Fibroblast of pulmonary artery (primary cell): Measurements from ENCODE around the gene CTTNBP2NL.
"Not testable (repeated sequence)": the region's sequence is repeated elsewhere in the genome, so short reads cannot be mapped to it uniquely, and the experiment has no call there.

Experiments
- DNase-seq: peaks from one replicate; pipeline ENCODE4 v3.0.0-alpha.2; 2010; ENCODE audit warnings: low read depth
- H3K4me3 ChIP-seq: replicated peaks from 2 replicates; pipeline ENCODE4 v1.5.1; 2011; ENCODE audit warnings: low read depth, mild to moderate bottlenecking, control low read depth, low read length, moderate library complexity
- TF ChIP-seq, protein P1 (sequence below): IDR thresholded peaks from 2 replicates; pipeline ENCODE4 v1.5.1; 2011; ENCODE audit warnings: mild to moderate bottlenecking, control low read depth, low read length, inconsistent platforms; ENCODE audit errors: missing control alignments

Gene CTTNBP2NL

DNA sequence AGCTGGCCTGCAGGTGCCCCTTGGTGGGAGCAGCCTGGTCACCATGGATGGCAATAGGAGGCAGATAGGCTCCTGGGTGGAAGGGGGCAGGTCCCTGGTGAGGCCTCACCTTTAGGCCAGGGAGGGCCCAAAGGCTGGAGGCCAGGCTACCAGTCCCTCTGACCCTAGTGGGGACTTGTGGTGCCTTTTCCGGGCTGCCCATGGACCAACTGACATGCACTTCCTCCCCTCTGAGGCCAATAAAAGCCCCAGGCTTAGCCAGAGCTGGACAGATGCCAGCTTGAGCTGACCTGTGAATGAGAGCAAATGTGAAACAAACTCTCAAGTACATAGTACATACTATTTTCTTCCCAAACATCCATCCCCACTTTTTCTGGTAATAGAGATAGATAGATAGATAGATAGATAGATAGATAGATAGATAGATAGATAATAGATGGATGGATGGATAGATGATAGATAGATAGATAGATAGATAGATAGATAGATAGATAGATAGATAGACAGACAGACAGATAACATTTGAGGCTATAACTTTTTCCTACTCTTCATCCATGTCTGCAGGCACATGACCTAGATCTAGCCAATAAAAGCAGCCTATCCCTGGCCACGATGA, 9.2 kb upstream of the CTTNBP2NL start:
- TF ChIP-seq, protein P1, sequence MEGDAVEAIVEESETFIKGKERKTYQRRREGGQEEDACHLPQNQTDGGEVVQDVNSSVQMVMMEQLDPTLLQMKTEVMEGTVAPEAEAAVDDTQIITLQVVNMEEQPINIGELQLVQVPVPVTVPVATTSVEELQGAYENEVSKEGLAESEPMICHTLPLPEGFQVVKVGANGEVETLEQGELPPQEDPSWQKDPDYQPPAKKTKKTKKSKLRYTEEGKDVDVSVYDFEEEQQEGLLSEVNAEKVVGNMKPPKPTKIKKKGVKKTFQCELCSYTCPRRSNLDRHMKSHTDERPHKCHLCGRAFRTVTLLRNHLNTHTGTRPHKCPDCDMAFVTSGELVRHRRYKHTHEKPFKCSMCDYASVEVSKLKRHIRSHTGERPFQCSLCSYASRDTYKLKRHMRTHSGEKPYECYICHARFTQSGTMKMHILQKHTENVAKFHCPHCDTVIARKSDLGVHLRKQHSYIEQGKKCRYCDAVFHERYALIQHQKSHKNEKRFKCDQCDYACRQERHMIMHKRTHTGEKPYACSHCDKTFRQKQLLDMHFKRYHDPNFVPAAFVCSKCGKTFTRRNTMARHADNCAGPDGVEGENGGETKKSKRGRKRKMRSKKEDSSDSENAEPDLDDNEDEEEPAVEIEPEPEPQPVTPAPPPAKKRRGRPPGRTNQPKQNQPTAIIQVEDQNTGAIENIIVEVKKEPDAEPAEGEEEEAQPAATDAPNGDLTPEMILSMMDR = no peak
- DNase-seq = no peak

GRCh38 chr1:112387807-112388206, 8.2 kb upstream of the CTTNBP2NL start:
- no peak for DNase-seq
- TF ChIP-seq, protein P1 = no peak
- H3K4me3 ChIP-seq = no peak overlapping the region

More for the DNA sequence above, 9.2 kb upstream of the CTTNBP2NL start:
- H3K4me3 ChIP-seq = no peak overlapping the region

DNA sequence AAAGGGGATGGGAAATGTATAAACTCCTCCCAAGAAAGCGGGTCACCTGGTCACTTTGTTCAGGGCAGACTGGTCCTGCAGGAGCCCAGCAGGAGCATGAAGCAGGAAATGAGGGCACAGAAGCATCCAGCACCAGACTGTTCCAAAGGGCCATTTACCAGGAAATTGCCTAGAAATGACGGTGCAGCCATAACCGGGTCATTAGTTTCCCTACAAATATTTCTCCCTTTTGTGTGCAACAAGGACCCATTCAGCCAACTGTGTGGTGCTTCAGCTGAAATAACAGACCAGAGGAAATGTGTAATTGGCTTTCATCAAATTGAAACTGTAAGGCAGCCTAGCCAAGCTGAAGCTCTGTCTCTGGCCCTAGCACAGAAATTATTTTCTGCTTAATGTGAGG, 7.6 kb upstream of the CTTNBP2NL start:
- peak; percentile 53 for DNase-seq
- TF ChIP-seq, protein P1 = no peak
- H3K4me3 ChIP-seq = no peak overlapping the region

GRCh38 chr1:112389689-112390088, 6.3 kb upstream of the CTTNBP2NL start:
- DNase-seq = no peak
- TF ChIP-seq, protein P1 = no peak

DNA sequence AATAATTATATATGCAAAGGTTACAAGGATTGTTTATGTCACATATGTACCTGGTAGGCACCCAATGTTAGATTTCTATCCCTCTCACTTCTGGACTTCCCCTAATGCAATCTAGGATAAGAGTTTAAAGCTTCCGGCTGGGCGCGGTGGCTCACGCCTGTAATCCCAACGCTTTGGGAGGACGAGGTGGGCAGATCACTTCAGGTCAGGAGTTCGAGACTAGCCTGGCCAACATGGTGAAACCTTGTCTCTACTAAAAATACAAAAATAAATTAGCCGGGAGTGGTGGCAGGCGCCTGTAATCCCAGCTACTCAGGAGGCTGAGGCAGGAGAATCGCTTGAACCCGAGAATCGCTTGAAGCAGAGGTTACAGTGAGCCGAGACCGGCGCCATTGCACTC, 5.7 kb upstream of the CTTNBP2NL start:
- not testable (repeated sequence) for H3K4me3 ChIP-seq, DNase-seq

More at GRCh38 chr1:112389689-112390088, 6.3 kb upstream of the CTTNBP2NL start:
- H3K4me3 ChIP-seq = no peak overlapping the region

DNA sequence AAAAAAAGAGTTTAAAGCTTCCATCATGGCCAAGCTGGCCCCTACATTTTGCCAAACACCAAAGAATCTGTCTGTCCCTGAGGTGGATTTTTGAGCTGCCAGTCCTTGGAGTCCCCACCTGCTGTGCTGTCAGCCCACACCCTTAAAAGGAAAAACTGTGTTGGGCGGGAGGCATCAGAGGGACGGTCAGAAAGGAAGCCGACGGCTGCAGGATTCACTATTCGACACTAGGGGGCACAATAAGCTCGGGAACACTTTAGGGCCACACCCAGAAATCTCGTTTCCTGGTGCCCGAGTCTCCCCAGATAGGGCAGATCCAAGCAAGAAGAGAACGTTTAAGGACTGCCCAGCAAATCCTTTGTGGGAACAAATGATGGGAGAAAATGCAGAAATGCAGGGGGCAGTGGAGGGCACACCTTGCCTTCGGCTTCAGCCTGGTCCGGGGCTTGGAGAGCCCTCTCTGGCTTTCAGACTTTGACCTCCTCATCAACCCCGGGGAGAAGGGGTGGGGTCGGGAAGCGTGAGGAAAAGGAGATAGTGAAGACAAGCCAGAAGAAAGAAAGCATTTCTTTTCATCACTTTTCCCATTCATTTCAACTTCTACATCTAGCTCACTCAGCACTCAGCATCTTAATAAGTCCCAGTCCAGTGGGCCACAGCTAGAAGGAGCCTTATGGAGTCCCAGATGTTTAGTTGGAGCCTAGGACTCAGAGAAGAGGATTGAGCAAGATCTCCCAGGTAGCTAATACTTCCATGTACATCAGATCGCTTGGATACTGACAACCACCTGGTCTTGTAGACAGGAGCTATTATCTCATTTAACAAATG, 5.0 kb upstream of the CTTNBP2NL start:
- H3K4me3 ChIP-seq = peak overlapping the region; percentile 51
- DNase-seq = peak; percentile 94
- TF ChIP-seq, protein P1 = peak; percentile 87

DNA sequence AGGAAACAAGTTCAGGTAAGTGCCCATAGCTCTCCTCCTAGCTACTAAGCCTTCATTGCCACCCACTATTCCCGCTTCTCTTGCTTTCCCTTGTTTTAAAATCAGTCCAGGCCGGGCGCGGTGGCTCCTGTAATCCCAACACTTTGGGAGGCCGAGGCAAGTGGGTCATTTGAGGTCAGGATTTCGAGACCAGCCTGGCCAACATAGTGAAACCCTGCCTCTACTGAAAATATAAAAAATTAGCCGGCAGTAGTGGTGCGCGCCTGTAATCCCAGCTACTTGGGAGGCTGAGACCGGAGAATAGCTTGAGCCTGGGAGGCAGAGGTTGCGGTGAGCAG, 4.4 kb upstream of the CTTNBP2NL start:
- TF ChIP-seq, protein P1 = no peak
- peak overlapping the region; percentile 51 for H3K4me3 ChIP-seq
- no peak for DNase-seq
